LNCAP (cell line): ENCODE data around the gene KIAA0319L.

ENCODE experiments used
- TF ChIP-seq, protein P1 (sequence below): fragments of 450-650 bp; IDR thresholded peaks from 2 replicates; pipeline ENCODE4 v1.5.1; 2017; ENCODE audit warnings: mild to moderate bottlenecking

KIAA0319L gene

DNA sequence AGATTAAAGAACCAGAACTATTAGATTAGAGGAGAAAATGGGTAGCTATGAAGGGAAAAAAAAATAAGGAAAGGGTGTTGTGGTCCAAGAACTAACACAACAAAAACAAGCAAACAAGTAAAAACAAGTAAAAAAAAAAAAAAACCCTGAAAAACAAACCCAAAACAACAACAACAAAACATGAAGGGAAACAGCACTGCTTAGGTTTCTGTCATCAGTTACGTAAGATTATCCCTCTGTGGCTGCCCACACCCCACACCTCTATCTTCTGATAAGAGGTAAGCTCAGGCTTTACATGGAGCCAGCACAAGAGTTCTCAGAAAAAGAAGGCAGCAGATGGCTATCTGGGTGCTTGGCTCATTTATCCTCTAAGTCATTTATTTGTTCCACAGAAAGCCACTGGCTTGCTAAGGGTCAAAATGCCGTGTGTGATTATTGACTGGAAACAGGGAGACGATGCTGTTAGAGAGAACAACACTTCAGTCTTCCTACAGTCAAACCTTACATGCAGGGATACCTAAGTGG lies 57.5 kb downstream of the KIAA0319L start:
- TF ChIP-seq, protein P1, sequence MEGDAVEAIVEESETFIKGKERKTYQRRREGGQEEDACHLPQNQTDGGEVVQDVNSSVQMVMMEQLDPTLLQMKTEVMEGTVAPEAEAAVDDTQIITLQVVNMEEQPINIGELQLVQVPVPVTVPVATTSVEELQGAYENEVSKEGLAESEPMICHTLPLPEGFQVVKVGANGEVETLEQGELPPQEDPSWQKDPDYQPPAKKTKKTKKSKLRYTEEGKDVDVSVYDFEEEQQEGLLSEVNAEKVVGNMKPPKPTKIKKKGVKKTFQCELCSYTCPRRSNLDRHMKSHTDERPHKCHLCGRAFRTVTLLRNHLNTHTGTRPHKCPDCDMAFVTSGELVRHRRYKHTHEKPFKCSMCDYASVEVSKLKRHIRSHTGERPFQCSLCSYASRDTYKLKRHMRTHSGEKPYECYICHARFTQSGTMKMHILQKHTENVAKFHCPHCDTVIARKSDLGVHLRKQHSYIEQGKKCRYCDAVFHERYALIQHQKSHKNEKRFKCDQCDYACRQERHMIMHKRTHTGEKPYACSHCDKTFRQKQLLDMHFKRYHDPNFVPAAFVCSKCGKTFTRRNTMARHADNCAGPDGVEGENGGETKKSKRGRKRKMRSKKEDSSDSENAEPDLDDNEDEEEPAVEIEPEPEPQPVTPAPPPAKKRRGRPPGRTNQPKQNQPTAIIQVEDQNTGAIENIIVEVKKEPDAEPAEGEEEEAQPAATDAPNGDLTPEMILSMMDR = no peak

- TF ChIP-seq, protein P1 = no peak
Measured at GRCh38 chr1:35499231-35499630, 58.0 kb downstream of the KIAA0319L start.

DNA sequence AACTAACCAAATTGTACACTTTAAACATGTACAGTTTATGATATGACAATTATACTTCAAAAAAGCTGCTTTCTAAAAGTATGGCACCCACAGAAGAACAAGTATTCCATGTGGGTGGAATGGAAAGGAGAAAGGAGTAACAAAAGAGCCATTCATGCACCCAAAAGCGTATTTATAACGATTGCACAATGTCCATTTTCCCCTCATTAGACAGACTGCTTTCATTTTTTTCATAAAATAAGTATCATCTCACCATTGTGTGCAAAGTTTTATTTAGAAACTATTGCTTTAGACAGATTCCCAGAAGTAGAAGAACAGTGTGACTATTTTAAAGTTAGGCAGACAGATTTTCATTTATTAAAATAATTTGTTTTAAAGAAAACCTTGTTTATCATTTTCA lies 59.6 kb downstream of the KIAA0319L start:
- TF ChIP-seq, protein P1 = no peak

- TF ChIP-seq, protein P1 = no peak
Measured at GRCh38 chr1:35490250-35490649, 67.0 kb downstream of the KIAA0319L start.

DNA sequence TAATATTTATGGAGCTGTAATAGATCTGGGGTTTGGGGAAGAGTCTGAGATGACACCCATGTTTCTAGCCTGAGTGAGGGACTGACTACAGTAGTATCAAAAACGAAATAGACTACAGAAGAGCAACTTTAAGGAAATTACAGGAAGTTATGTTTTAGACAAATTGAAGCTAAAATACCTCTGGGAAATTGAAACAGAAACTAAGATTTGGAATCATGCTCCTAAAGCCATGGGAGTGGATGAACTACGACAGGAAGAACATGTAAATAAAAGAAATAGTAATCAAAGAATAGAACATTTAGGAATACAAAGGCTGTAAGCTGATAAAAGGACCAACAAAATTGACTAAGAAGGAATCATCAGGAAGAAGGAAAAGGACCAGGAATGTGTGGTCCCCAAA lies 68.9 kb downstream of the KIAA0319L start:
- TF ChIP-seq, protein P1 = no peak

DNA sequence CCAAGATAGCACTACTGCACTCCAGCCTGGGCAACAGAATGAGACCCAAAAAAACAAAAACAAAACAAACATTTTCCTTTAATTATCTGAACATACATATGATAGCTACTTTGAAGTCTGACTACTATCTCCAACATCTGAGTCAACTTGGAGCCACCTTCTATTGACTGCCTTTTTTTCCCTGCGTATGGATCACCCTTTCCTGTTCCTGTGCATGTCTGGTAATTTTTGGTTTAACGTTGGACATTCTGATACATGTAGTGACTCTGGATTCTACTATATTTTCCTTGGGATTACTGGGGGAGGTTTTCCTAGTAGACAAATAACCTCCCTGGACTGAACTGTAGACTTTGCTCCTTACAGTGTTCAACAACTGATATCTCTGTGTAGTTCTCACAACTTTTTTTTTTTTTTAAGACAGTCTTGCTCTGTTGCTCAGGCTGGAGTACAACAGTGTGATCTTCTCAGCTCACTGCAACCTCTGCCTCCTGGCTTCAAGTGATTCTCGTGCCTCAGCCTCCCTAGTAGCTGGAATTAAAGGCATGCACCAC lies 70.3 kb downstream of the KIAA0319L start:
- TF ChIP-seq, protein P1 = no peak

DNA sequence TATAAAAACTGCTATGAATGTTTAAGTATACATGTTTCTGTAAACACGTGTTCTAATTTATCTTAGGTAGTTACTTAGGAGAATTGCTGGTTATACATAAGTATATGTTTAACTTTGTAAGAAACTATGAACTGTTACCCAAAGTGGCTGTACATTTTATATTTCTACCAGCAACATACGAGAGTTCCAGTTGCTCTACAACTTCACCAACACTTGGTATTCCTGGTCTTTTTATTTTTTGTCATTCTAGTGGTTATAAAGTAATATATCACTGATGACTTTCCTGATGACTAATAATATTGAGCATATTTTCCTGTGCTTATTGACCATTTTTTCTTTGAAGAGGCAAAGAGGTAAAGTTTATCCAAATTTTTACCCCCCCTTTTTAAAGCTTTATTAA lies 76.0 kb downstream of the KIAA0319L start:
- TF ChIP-seq, protein P1 = no peak

- TF ChIP-seq, protein P1 = no peak
Measured at GRCh38 chr1:35477870-35478269, 79.3 kb downstream of the KIAA0319L start.
